ENCODE results near the gene CA4.

CA4 gene

DNA sequence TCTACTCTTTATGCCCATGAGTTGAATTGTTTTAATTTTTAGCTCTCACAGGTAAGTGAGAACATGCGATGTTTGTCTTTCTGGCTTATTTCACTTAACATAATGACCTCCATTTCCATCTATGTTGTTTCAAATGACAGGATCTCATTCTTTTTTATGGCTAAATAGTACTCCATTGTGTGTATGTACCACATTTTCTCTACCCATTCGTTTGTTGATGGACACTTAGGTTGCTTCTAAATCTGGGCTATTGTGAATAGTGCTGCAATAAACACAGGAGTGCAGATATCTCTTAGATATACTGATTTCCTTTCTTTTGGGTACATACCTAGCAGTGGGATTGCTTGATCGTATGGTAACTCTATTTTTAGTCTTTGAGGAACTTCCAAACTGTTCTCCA, 19.3 kb upstream of the CA4 start:
- no peak for DNase-seq (ENCODE audit: low read depth)

- no peak for DNase-seq (ENCODE audit: low read depth)
These were observed 15.2 kb upstream of the CA4 start for GRCh38 chr17:60134396-60135150.

GRCh38 chr17:60135151-60135950, 14.4 kb upstream of the CA4 start:
- peak; percentile 35 for DNase-seq (ENCODE audit: low read depth)

DNA sequence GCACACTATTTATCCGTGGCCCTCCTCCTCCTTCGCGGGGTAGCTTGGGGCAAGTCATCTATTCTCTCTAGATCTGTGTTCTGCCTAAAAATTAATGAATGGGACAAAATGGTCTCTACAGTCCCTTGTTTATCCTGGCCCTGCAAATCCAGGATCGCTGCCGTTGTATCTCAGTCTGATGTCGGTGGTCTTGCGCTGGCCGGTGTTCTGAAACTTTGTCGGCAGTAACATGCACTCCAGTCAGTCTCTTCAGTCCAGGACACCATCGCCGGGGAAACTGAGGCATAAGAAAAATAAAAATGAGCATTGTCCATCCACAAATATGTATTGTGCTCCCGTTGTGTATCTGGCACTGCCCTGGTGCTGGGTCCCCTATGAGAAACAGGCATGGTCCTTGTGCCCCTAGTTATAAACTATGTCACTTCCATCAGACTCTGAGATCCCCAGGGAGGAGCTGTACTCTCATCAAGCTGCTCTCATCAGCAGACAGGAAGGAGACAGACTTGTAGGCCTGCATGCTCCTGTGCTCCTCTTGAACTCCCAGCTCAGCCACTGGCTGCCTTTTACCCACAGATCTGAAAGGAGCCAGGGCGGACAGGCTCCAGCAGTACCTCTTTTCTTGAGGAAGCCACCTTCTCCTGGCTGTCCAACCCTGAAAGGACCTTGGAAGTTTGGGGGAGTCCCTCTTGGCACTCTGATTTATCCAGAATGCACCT, 13.7 kb upstream of the CA4 start:
- no peak for DNase-seq (ENCODE audit: low read depth)

GRCh38 chr17:60137731-60138130, 12.0 kb upstream of the CA4 start:
- no peak for DNase-seq (ENCODE audit: low read depth)

GRCh38 chr17:60138769-60139437, 10.9 kb upstream of the CA4 start:
- no peak for DNase-seq (ENCODE audit: low read depth)

GRCh38 chr17:60139438-60140285, 10.1 kb upstream of the CA4 start:
- DNase-seq (ENCODE audit: low read depth) = peak; percentile 38

DNA sequence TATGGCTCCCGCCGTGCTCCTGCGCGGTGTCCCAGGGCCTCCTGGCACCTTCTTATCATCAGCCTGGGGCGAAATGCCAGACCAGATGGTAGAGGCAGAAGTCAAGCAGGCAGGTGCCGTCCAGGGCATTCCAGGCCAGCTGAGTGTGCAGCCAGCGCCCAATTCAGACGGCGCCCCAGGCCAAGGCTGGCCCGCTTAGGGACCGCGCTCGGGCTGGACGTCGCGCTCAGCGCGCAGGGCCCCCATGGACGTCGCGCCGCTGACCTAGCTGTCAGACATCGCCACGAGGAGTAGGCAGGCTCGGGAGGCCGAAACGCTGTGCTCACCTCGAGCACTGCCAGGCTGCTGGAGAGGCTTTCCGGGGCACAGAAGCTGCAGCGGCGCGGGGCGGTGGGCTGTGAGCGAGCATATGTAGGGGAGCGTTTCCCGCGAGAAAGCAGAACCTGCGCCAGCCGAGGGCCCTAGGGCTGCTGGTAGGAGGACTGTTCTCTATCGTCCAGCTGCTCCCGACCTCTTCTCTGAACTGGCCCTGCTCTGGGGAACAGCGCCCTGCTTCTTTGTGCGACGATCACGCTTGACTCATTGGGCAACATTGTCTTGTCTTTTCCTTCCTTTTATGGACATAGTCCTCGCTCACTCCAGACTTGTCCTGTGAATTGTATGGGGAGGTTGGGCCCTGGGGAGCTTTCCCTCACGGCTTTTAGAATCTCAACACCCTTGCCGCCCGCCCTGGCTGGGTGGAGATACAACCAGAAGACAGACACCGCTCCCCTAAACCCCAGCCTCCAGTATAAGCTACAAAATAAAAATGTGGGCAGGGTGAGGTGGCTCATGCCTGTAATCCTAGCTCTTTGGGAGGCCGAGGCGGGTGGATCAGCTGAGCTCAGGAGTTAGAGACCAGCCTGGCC, 8.4 kb upstream of the CA4 start:
- DNase-seq (ENCODE audit: low read depth) = no peak

DNA sequence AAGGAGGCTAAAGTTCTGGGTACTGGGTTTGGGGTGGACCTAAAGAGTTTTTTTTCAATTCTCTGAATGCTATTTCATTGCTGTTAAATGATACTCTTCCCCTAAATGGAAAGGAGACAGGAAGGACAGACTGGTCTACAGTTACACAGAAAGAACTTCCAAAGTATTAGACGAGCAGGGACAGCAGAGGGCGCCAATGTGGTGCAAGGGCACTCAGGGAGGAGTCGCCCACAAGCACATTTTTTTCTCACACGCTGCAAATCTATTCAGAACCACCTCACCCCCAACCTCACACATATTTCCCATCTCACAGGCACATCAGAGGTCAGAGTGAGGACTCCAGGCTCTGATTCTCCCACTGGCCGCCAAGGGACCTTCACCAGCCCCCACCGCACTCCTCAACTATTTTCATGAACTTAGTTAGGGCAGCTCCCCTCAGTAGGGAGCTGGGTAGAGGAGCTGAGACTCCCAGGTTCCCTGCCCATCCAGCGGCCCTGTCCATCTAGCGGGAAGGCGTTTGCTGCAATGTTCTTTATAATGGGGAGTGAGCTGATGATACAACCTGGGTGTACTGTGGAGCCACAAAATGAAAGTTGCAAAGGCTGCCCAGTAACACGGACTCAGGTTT, 6.8 kb upstream of the CA4 start:
- DNase-seq (ENCODE audit: low read depth) = peak; percentile 48

DNA sequence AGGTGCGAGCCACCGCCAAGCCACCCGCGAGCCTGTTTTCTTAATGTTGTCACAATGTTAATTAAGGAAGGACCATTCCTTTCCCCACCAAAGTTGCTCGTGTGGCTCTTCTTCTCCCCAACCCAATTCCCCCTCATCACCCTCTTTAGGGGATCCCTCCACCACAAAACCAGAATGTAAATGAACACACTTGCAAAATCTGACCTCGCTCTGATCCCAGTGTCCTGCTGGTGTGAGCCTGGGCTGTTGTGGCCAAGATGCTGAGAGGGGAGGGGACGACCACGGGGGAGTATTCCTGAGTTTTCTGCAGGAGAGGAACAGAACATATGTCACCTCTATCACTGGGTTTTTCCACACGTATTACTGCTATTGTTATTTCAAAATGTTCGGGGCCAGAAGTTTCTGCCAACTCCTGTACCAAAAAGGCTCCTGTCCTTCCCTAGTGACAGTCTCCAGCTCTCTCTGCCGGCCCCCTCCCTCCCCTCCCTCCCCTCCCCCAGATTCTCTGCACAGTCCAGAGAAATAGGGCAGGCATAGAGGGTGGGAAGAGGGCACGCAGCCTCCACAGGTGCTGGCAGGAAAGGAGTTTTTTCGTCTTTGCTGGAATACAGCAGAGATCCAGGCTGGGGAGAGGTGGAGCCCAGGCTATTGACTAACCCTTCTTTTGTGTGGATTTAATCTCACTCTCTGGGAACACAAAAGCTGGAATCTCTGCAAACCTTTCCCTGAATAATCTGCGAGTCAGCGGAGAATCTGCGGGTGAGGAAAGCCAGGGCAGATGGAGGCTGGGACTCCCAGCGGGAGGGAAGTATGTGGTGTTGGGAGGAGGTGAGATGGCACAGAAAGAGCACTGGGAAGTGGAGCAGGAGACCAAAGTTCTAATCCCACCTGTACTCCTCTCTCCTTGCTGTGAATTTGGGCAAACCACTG, 4.5 kb upstream of the CA4 start:
- DNase-seq (ENCODE audit: low read depth) = no peak

DNA sequence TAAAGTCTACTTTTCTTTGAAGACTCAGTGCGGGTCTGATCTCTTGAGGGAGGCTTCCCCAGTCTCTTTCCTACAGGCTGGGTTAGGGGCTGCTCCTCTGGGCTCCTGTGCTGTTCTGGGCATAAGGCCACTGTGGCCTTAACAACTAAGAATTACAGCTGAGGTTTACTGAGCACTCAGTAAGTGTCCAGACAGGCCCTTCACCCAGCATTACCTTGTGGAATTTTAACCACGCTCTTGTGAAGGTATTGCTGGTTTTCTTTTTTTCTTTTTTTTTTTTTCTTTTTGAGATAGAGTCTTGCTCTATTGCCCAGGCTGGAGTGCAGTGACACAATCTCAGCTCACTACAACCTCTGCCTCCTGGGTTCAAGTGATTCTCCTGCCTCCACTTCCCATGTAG, 3.6 kb upstream of the CA4 start:
- no peak for DNase-seq (ENCODE audit: low read depth)

DNA sequence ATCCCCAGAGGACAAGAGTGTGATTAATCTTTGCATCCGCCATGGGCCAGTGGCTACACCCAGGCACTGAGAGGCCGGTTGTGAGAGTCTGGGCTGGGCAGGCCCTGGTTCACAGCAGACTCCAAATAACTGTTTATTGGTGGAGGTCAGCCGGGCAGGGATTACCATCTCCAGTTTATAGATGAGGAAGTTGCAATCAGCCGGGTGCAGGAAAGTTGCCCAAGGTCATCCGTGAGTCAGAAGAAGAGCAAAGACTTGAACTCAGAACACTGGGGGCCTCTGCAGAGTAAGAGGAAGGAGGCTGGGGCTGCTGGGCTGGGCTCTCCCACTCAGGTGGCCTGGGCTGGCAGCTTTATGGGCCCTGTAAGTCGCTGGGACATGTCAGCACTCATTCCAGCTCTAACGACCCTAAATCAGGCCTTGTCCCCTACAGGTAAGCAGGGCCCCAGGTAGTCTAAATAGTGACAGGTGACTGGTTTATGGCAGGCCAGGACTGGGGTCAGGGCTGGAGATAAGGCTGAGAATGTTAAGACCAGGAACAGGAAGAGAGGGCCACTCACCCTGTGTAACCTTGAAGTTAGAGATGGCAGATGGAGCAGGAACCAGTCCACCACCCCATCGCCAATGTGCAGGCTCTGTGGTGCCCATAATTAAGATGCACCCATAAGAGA, 2.1 kb upstream of the CA4 start:
- no peak for DNase-seq (ENCODE audit: low read depth)

DNA sequence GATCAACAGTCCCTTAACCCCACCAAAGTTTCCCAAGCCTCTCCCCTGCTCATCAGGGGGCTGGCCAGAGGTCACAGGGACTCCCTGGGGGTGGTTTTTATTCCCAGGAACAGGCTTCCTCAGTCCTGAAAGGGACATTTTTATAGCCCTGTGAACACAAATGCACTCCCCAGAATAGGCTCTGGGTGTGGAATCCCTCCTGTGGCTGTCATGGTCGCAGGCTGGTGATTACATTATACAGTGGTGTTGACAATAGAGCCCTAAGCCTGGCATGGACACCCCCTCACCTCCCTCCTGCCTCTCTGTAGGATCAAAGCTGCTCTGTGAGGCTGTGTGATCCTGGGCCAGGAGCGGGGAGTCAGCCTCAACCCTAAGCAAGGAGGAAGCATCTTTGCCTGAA, 1.4 kb upstream of the CA4 start:
- no peak for DNase-seq (ENCODE audit: low read depth)

DNA sequence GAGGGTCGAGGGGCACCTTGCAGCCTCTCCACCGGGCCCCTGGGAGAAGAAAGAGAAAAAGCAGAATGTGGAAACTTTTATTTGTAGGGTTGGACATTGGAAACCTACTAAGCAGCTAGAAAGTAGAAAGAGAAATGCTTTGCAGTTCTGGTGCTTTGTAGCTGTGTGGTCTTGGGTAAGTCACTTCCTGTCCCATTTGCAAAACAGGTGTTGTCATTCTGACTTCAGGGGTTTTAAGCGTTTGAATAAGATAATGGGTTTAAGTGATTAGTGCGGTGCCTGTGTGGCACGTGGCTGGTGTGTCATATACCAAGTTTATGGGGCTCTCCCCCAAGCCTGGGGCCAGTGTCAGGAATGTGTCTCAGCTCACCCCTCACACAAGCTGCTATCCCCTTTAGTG, 1.6 kb downstream of the CA4 start:
- no peak for DNase-seq (ENCODE audit: low read depth)

DNA sequence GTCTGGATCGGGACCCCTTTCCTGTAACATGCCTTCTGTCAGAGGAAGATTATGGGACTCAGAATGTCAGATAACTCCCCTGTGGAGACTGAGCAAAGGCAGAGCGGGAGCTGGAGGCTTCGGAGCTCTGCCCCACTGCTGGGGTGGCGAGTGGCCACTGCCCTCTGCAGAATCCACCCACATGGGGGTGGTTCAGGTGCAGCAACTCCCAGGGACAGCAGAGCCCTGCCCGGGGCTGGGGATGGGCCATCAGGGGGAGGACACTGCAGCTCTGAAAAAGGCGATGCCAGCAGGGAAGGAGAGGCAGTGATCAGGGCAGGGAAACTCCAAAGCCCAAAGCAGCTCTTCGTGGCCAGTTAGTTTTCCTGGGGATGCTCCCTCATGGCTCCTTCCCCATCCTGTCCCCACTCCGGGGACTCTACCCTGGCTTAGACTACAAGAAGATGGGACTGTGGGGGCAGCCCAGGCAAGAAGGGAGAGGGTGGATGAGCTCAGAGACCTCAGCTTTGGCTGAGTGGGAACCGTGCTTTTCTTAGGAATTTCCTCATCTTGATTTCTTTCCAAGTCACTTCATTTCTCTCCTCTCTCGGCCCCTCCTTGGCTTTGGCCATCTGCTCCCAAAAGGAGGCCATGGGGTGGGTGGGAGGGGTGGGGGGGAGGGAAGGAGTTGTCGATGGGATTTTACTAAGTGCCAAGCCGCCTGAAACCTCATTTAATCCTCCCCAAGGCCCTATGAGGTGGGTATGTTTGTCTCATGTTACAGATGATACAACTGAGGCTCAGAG, 4.0 kb downstream of the CA4 start:
- no peak for DNase-seq (ENCODE audit: low read depth)

- DNase-seq (ENCODE audit: low read depth) = no peak
These were observed 5.0 kb downstream of the CA4 start for GRCh38 chr17:60154616-60155426.

GRCh38 chr17:60155427-60155814, 5.6 kb downstream of the CA4 start:
- DNase-seq (ENCODE audit: low read depth) = no peak
